K562 (cell line): ENCODE results near the gene EFCC1. TPM values are rescaled to one million over a fixed set of nuclear protein-coding genes. Genes with fewer than 3 reads are reported as not detected.

Source experiments
- ATAC-seq: fragments of 200-7000 bp; cut with Tn5 transposase; 3 replicates; pipeline ENCODE4 v1.9.1; 2020; ENCODE audit warnings: moderate library complexity
- BruUV-seq: library from RNA; stranded (reverse); fragments of 400-500 nt; replicated peaks from 2 replicates; lab custom pipeline; 2021; lab: Mats Ljungman, UMichigan
- CTCF ChIA-PET: fragments of 300-600 bp; formaldehyde crosslinking; extraction: SDS; loops from one replicate; lab custom pipeline; 2021; ENCODE audit warnings: low intra/inter-chr PET ratio; lab: Yijun Ruan, JAX
- POLR2A ChIA-PET: fragments of 300-600, 350-650 bp; sonication (Branson Sonifier 250); formaldehyde crosslinking; extraction: SDS; loops from one replicate; lab custom pipeline; 2021; ENCODE audit warnings: antibody characterized with exemption, inconsistent platforms; lab: Yijun Ruan, JAX
- DNase-seq, 4 experiments: peaks; one replicate each; pipeline versions ENCODE4 v3.0.0 to v3.0.0-alpha.2; 2011 to 2018; ENCODE audit warnings: low spot score in 3 of 4, mixed read lengths in 3 of 4; ENCODE audit errors: extremely low read depth in 1 of 4
- FAIRE-seq: peaks from 2 replicates; lab custom pipeline; 2011; peaks lifted over from hg19 to GRCh38; lab: Jason Lieb, UNC
- H2AFZ ChIP-seq: 2 replicates; pipeline ENCODE4 v1.6.0; 2011; ENCODE audit warnings: low read depth, low read length, control low read depth, inconsistent platforms
- H3K27ac ChIP-seq: fragments of 200-600 bp; 3 replicates; pipeline ENCODE4 v1.8.0; 2011; ENCODE audit warnings: low read depth, mild to moderate bottlenecking, control low read depth, inconsistent platforms, low read length, moderate library complexity, mixed read lengths; ENCODE audit errors: extremely low read depth
- H3K27me3 ChIP-seq, 2 experiments: fragments of 300-600 bp in 1 of 2; 2 replicates in 1 of 2; 3 replicates in 1 of 2; pipeline versions ENCODE4 v1.6.0 to v1.8.0; 2011; ENCODE audit warnings: inconsistent platforms in 2 of 2, low read length in 2 of 2, mild to moderate bottlenecking in 1 of 2, mixed read lengths in 1 of 2, moderate library complexity in 1 of 2; ENCODE audit not compliant: control insufficient read depth in 2 of 2, insufficient read depth in 2 of 2
- H3K36me3 ChIP-seq: fragments of 300-600 bp; 3 replicates; pipeline ENCODE4 v1.8.0; 2011; ENCODE audit warnings: mild to moderate bottlenecking, low read length, inconsistent platforms; ENCODE audit not compliant: control insufficient read depth, insufficient read depth
- H3K4me1 ChIP-seq, 2 experiments: fragments of 200-600 bp in 1 of 2; replicated peaks in 1 of 2; 2 replicates in 1 of 2; 3 replicates in 1 of 2; pipeline versions ENCODE4 v1.5.1 to v1.8.0; 2011; ENCODE audit warnings: inconsistent platforms in 2 of 2, low read length in 2 of 2, mild to moderate bottlenecking in 1 of 2, mixed read lengths in 1 of 2, moderate library complexity in 1 of 2; ENCODE audit not compliant: control insufficient read depth in 2 of 2, insufficient read depth in 2 of 2
- H3K4me2 ChIP-seq: 2 replicates; pipeline ENCODE4 v1.6.1; 2011; ENCODE audit warnings: low read length, control low read depth, inconsistent platforms, mixed read lengths; ENCODE audit not compliant: insufficient read depth
- H3K4me3 ChIP-seq: fragments of 200-600 bp; sonication (generic), shearing (Covaris generic); 2 replicates; pipeline ENCODE4 v1.5.1; 2016; ENCODE audit warnings: control low read depth, inconsistent platforms
- H3K79me2 ChIP-seq: fragments of 200-600 bp; 3 replicates; pipeline ENCODE4 v1.8.0; 2011; ENCODE audit warnings: low read length, inconsistent platforms; ENCODE audit not compliant: control insufficient read depth, insufficient read depth
- H3K9ac ChIP-seq, 2 experiments: 2 replicates each; pipeline versions ENCODE4 v1.6.0 to v1.6.1; 2011; ENCODE audit warnings: low read depth in 2 of 2, low read length in 2 of 2, control low read depth in 1 of 2, inconsistent platforms in 1 of 2, mild to moderate bottlenecking in 1 of 2, mixed read lengths in 1 of 2; ENCODE audit not compliant: insufficient read depth in 1 of 2
- H3K9me1 ChIP-seq: one replicate; pipeline ENCODE4 v1.6.0; 2011; ENCODE audit warnings: inconsistent platforms, mild to moderate bottlenecking, low read length, moderate library complexity; ENCODE audit not compliant: control insufficient read depth, insufficient read depth
- H3K9me3 ChIP-seq: replicated peaks from 2 replicates; pipeline ENCODE4 v1.5.1; 2011; ENCODE audit warnings: low read depth, low read length, inconsistent platforms; ENCODE audit not compliant: control insufficient read depth, insufficient read depth
- H4K20me1 ChIP-seq: replicated peaks from 2 replicates; pipeline ENCODE4 v1.6.1; 2011; ENCODE audit warnings: low read length, inconsistent platforms, mixed read lengths; ENCODE audit not compliant: control insufficient read depth, insufficient read depth
- BRD4 ChIP-seq: fragments of 200-600 bp; sonication (generic); IDR thresholded peaks from 2 replicates; pipeline ENCODE4 v1.6.1; 2017; ENCODE audit warnings: inconsistent platforms
- ID3 ChIP-seq, 2 experiments: fragments of 250-450 bp in 1 of 2; fragments of 450-650 bp in 1 of 2; sonication (Bioruptor Pico) in 1 of 2; IDR thresholded peaks; 2 replicates each; pipeline versions ENCODE4 v1.6.1 to v1.8.0; 2016 to 2021; ENCODE audit warnings: mild to moderate bottlenecking in 2 of 2, moderate library complexity in 2 of 2, missing compliant biosample characterization in 1 of 2, missing genetic modification characterization in 1 of 2
- MAFK ChIP-seq: IDR thresholded peaks from 2 replicates; pipeline ENCODE4 v1.6.1; 2011; ENCODE audit warnings: low read length, improper control_type of control experiment
- MXD1 ChIP-seq: fragments of 250-450 bp; sonication (Bioruptor Pico); IDR thresholded peaks from 2 replicates; pipeline ENCODE4 v1.8.0; 2021; ENCODE audit warnings: borderline replicate concordance, mild to moderate bottlenecking, moderate library complexity; ENCODE audit not compliant: poor library complexity, severe bottlenecking
- NFIX ChIP-seq: fragments of 250-450 bp; sonication (Bioruptor Pico); IDR thresholded peaks from 2 replicates; pipeline ENCODE4 v1.4.0; 2020; ENCODE audit warnings: low read depth, mild to moderate bottlenecking, moderate library complexity
- OTX1 ChIP-seq: fragments of 450-650 bp; formaldehyde crosslinking; IDR thresholded peaks from 2 replicates; pipeline ENCODE4 v1.4.0; 2022; ENCODE audit warnings: mild to moderate bottlenecking
- RNF219 ChIP-seq: fragments of 250-450 bp; sonication (Bioruptor Pico); IDR thresholded peaks from 2 replicates; pipeline ENCODE4 v1.5.0; 2022; ENCODE audit warnings: mild to moderate bottlenecking
- THRB ChIP-seq: fragments of 450-650 bp; formaldehyde crosslinking; conservative IDR thresholded peaks from 2 replicates; pipeline ENCODE4 v1.4.0; 2022; ENCODE audit warnings: mild to moderate bottlenecking, missing genetic modification characterization
- ZMIZ1 ChIP-seq, 2 experiments: fragments of 150-350 bp in 1 of 2; IDR thresholded peaks; 2 replicates each; pipeline ENCODE4 v1.6.1; 2012 to 2016; ENCODE audit warnings: low read depth in 2 of 2, low read length in 2 of 2, mild to moderate bottlenecking in 1 of 2, moderate library complexity in 1 of 2
- ZNF740 ChIP-seq, 3 experiments: fragments of 200-800 bp in 1 of 3; sonication (Bioruptor generic) in 1 of 3; sonication (generic) in 1 of 3; formaldehyde crosslinking in 1 of 3; IDR thresholded peaks; 2 replicates each; pipeline versions ENCODE4 v1.6.1 to v1.8.0; 2016 to 2022; ENCODE audit warnings: mild to moderate bottlenecking in 2 of 3, missing compliant biosample characterization in 2 of 3, missing genetic modification characterization in 2 of 3, missing genetic modification reagents in 1 of 3
- ZNF785 ChIP-seq: fragments of 250-450 bp; sonication (Bioruptor Pico); IDR thresholded peaks from 2 replicates; pipeline ENCODE4 v1.4.0; 2020; ENCODE audit warnings: mild to moderate bottlenecking
- WGBS: fragments of 100-300 bp; shearing (Covaris generic); methylation state at CpG from one replicate; pipeline ENCODE4 v1.1.6; 2016; ENCODE audit warnings: low coverage, mixed read lengths; ENCODE audit not compliant: insufficient coverage; ENCODE audit errors: missing lambda C conversion rate; 5-methylcytosine and 5-hydroxymethylcytosine counted together
- in situ Hi-C: fragments of 300-500 bp; cut with MboI; formaldehyde crosslinking; loops from 4 replicates; pipeline ENCODE4 v1.15.0; 2018; ENCODE audit warnings: inconsistent platforms, mixed read lengths
- intact Hi-C: fragments of 100-400 bp; cut with micrococcal nuclease; formaldehyde crosslinking; loops from 2 replicates; pipeline ENCODE4 v1.14.2; 2022
- polyA plus RNA-seq, 8 experiments: library from polyadenylated mRNA; depleted of rRNA in 4 of 8; stranded (reverse) in 5 of 8; unstranded in 3 of 8; fragments of >200 nt; fragmentation: Nextera tagmentation in 2 of 8; fragmentation: Illumina TruSeq in 1 of 8; extraction: Ambion mirVana in 2 of 8; extraction: Trizol in 1 of 8; gene quantifications; 2 replicates each; pipeline versions ENCODE4 v1.2.1 to v1.2.3, GENCODE V29; 2011 to 2014; ENCODE audit warnings: inconsistent platforms in 1 of 8, missing spikeins in 1 of 8
- total RNA-seq, 7 experiments: library from RNA; depleted of rRNA in 6 of 7; stranded (reverse); fragments of >200 nt in 6 of 7; fragmentation: Illumina TruSeq in 2 of 7; extraction: Trizol in 2 of 7; gene quantifications; 2 replicates each; pipeline versions ENCODE4 v1.2.1 to v1.2.3, GENCODE V29; 2011 to 2021; ENCODE audit warnings: low replicate concordance in 1 of 7

The EFCC1 gene
- total and polyA plus RNA-seq, 9 of the 15 experiments (the other 6 are each of a cell fraction or from before 2014, with no cell fraction given), result not detected

GRCh38 chr3:129004639-129005295, 3.7 kb downstream of the EFCC1 start:
- 10% methylated on average over 6 of the region's 6 CpGs for WGBS
- CTCF ChIA-PET, result no interaction called here
- H3K27me3 ChIP-seq, result peaks cover 11 to 42% of the 10 kb centered on the region in 2 experiments; a peak in 4 of 5 replicates
- TF ChIP-seq RNF219 (CRISPR knock-in tag) (no peak), MXD1 (CRISPR knock-in tag) (no peak), MAFK (no peak), BRD4 (no peak), ZNF740 (CRISPR knock-in tag; IDR thresholded peaks at IDR 0.05) (no peak), ZNF740 (tag; IDR thresholded peaks at IDR 0.05) (no peak), ID3 (CRISPR knock-in tag; IDR thresholded peaks at IDR 0.05) (no peak), ID3 (tag; IDR thresholded peaks at IDR 0.05) (no peak), ZMIZ1 (IDR thresholded peaks at IDR 0.05; ENCODE audit: low read depth in 2 of 2, low read length in 2 of 2) (no peak), ZNF785 (no peak), NFIX (CRISPR knock-in tag) (no peak), THRB (CRISPR knock-in tag) (no peak), OTX1 (no peak)

More at GRCh38 chr3:129004639-129005295, 3.7 kb downstream of the EFCC1 start:
- DNase-seq (no peak), FAIRE-seq (no peak), ATAC-seq (no peak)
- no TSS peak for BruUV-seq
- H3K79me2 ChIP-seq, result no peaks in the 10 kb centered on the region
- POLR2A ChIA-PET, result no interaction called here
- H3K4me3 ChIP-seq, result no peak overlapping the region
- no peaks in the 10 kb centered on the region for H3K9me1 ChIP-seq
- H3K27ac ChIP-seq, result no peak overlapping the region
- H4K20me1 ChIP-seq, result no peaks in the 10 kb centered on the region
- H2AFZ ChIP-seq, result no peak overlapping the region
- no peak overlapping the region for H3K9ac ChIP-seq
- in situ Hi-C loops, result no loop called here
- peaks cover 0 to 17% of the 10 kb centered on the region in 2 experiments; a peak in 2 of 5 replicates for H3K4me1 ChIP-seq
- H3K9me3 ChIP-seq, result no peaks in the 10 kb centered on the region
- H3K36me3 ChIP-seq, result no peaks in the 10 kb centered on the region
- H3K4me2 ChIP-seq, result no peak overlapping the region
- intact Hi-C loops, result no loop called here
